WTC11 (cell line): Measurements from ENCODE around the gene SCNN1A.

Experiments used
- TCF7 ChIP-seq: sonication (generic); formaldehyde crosslinking; IDR thresholded peaks from 2 replicates; pipeline ENCODE4 v1.8.0; 2022; ENCODE audit warnings: mild to moderate bottlenecking, low read depth, missing genetic modification reagents, moderate library complexity
- ZNF219 ChIP-seq: sonication (generic); formaldehyde crosslinking; IDR thresholded peaks from 2 replicates; pipeline ENCODE4 v1.8.0; 2023; ENCODE audit warnings: missing genetic modification reagents, mild to moderate bottlenecking, borderline replicate concordance
- TF ChIP-seq, protein P1 (sequence below): sonication (generic); formaldehyde crosslinking; conservative IDR thresholded peaks from 2 replicates; pipeline ENCODE4 v1.8.1; 2023; ENCODE audit warnings: mild to moderate bottlenecking, low read depth, missing genetic modification reagents, moderate library complexity

DNA sequence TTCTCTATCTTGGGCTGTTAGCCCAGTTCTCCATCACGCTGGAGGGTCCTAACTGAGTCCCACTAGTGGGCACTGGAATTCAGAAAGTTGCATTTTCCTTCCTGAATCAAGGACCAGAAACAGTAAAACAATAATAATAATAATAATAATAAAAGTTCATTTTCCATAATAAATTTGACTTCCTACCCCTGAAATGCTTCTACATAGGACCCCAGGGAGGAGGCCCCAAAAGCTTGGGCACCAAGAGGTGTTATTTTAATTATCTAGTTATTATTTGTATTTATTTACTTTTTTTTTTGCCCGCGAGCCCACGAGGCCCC lies 12.4 kb downstream of the SCNN1A start:
- TF ChIP-seq ZNF219 (CRISPR knock-in tag) (no peak), TCF7 (CRISPR knock-in tag) (no peak)
- TF ChIP-seq, protein P1, sequence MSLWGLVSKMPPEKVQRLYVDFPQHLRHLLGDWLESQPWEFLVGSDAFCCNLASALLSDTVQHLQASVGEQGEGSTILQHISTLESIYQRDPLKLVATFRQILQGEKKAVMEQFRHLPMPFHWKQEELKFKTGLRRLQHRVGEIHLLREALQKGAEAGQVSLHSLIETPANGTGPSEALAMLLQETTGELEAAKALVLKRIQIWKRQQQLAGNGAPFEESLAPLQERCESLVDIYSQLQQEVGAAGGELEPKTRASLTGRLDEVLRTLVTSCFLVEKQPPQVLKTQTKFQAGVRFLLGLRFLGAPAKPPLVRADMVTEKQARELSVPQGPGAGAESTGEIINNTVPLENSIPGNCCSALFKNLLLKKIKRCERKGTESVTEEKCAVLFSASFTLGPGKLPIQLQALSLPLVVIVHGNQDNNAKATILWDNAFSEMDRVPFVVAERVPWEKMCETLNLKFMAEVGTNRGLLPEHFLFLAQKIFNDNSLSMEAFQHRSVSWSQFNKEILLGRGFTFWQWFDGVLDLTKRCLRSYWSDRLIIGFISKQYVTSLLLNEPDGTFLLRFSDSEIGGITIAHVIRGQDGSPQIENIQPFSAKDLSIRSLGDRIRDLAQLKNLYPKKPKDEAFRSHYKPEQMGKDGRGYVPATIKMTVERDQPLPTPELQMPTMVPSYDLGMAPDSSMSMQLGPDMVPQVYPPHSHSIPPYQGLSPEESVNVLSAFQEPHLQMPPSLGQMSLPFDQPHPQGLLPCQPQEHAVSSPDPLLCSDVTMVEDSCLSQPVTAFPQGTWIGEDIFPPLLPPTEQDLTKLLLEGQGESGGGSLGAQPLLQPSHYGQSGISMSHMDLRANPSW (CRISPR knock-in tag) = no peak
